Measurements from ENCODE around the gene TSC1.

Gene TSC1

GRCh38 chr9:132935026-132935425, 9.4 kb downstream of the TSC1 start:
- WGBS (ENCODE audit: insufficient coverage, insufficient read length), result no CpG with 5 or more reads among the region's 6 CpGs
- Histone ChIP-seq H3K9me3 (ENCODE audit: control insufficient read depth, insufficient read depth, low read length) (no peaks in the 10 kb centered on the region), H3K27ac (ENCODE audit: low read length) (no peak overlapping the region)

GRCh38 chr9:132931178-132931735, 13.2 kb downstream of the TSC1 start:
- Histone ChIP-seq H3K27me3 (ENCODE audit: control insufficient read depth, insufficient read depth, low read length) (no peaks in the 10 kb centered on the region), H3K4me1 (ENCODE audit: control insufficient read depth, insufficient read depth, low read length) (no peaks in the 10 kb centered on the region), H3K27ac (ENCODE audit: low read length) (no peak overlapping the region), H3K36me3 (ENCODE audit: control insufficient read depth, insufficient read depth, low read length) (peaks cover 3% of the 10 kb centered on the region; the same call in 1 of the 2 replicates), H3K9me3 (ENCODE audit: control insufficient read depth, insufficient read depth, low read length) (no peaks in the 10 kb centered on the region), H3K4me3 (ENCODE audit: low read length) (no peak overlapping the region)
- WGBS (ENCODE audit: insufficient coverage, insufficient read length), result no CpG with 5 or more reads among the region's 9 CpGs
- no peak for DNase-seq (ENCODE audit: low read depth, low spot score)

More at GRCh38 chr9:132935026-132935425, 9.4 kb downstream of the TSC1 start:
- DNase-seq (ENCODE audit: low read depth, low spot score), result no peak
- H3K36me3 ChIP-seq (ENCODE audit: control insufficient read depth, insufficient read depth, low read length), result peaks cover 3% of the 10 kb centered on the region; the same call in 1 of the 2 replicates
- no peak overlapping the region for H3K4me3 ChIP-seq (ENCODE audit: low read length)
- no peaks in the 10 kb centered on the region for H3K4me1 ChIP-seq (ENCODE audit: control insufficient read depth, insufficient read depth, low read length)
- H3K27me3 ChIP-seq (ENCODE audit: control insufficient read depth, insufficient read depth, low read length), result no peaks in the 10 kb centered on the region

- no CpG with 5 or more reads among the region's 7 CpGs for WGBS (ENCODE audit: insufficient coverage, insufficient read length)
- no peak for DNase-seq (ENCODE audit: low read depth, low spot score)
- Histone ChIP-seq H3K4me3 (ENCODE audit: low read length) (no peak overlapping the region), H3K4me1 (ENCODE audit: control insufficient read depth, insufficient read depth, low read length) (no peaks in the 10 kb centered on the region), H3K27ac (ENCODE audit: low read length) (no peak overlapping the region), H3K9me3 (ENCODE audit: control insufficient read depth, insufficient read depth, low read length) (no peaks in the 10 kb centered on the region), H3K27me3 (ENCODE audit: control insufficient read depth, insufficient read depth, low read length) (no peaks in the 10 kb centered on the region), H3K36me3 (ENCODE audit: control insufficient read depth, insufficient read depth, low read length) (0 out of 2 replicates have a peak, but pooled peaks cover 3% of the 10 kb centered on the region)
These were observed 16.7 kb downstream of the TSC1 start for GRCh38 chr9:132927704-132928103.

GRCh38 chr9:132923346-132923902, 21.0 kb downstream of the TSC1 start:
- H3K27me3 ChIP-seq (ENCODE audit: control insufficient read depth, insufficient read depth, low read length), result no peaks in the 10 kb centered on the region
- no peaks in the 10 kb centered on the region for H3K9me3 ChIP-seq (ENCODE audit: control insufficient read depth, insufficient read depth, low read length)
- no peaks in the 10 kb centered on the region; the same call in 1 of the 2 replicates for H3K36me3 ChIP-seq (ENCODE audit: control insufficient read depth, insufficient read depth, low read length)
- H3K4me1 ChIP-seq (ENCODE audit: control insufficient read depth, insufficient read depth, low read length), result no peaks in the 10 kb centered on the region
- WGBS (ENCODE audit: insufficient coverage, insufficient read length), result no CpG with 5 or more reads among the region's 9 CpGs
- H3K4me3 ChIP-seq (ENCODE audit: low read length), result no peak overlapping the region
- no peak overlapping the region for H3K27ac ChIP-seq (ENCODE audit: low read length)
- DNase-seq (ENCODE audit: low read depth, low spot score), result no peak

GRCh38 chr9:132919614-132920268, 24.7 kb downstream of the TSC1 start:
- Histone ChIP-seq H3K27me3 (ENCODE audit: control insufficient read depth, insufficient read depth, low read length) (no peaks in the 10 kb centered on the region), H3K36me3 (ENCODE audit: control insufficient read depth, insufficient read depth, low read length) (peaks cover 3% of the 10 kb centered on the region; the same call in 1 of the 2 replicates), H3K4me3 (ENCODE audit: low read length) (no peak overlapping the region), H3K27ac (ENCODE audit: low read length) (no peak overlapping the region), H3K4me1 (ENCODE audit: control insufficient read depth, insufficient read depth, low read length) (no peaks in the 10 kb centered on the region), H3K9me3 (ENCODE audit: control insufficient read depth, insufficient read depth, low read length) (no peaks in the 10 kb centered on the region)
- whole genome bisulfite sequencing (ENCODE audit: insufficient coverage, insufficient read length), result no CpG with 5 or more reads among the region's 7 CpGs
- DNase-seq (ENCODE audit: low read depth, low spot score), result no peak

- Histone ChIP-seq H3K36me3 (ENCODE audit: control insufficient read depth, insufficient read depth, low read length) (peaks cover 8% of the 10 kb centered on the region; the same call in 1 of the 2 replicates), H3K4me3 (ENCODE audit: low read length) (no peak overlapping the region), H3K27ac (ENCODE audit: low read length) (no peak overlapping the region), H3K9me3 (ENCODE audit: control insufficient read depth, insufficient read depth, low read length) (no peaks in the 10 kb centered on the region), H3K4me1 (ENCODE audit: control insufficient read depth, insufficient read depth, low read length) (no peaks in the 10 kb centered on the region), H3K27me3 (ENCODE audit: control insufficient read depth, insufficient read depth, low read length) (no peaks in the 10 kb centered on the region)
- no peak for DNase-seq (ENCODE audit: low read depth, low spot score)
- WGBS (ENCODE audit: insufficient coverage, insufficient read length), result no CpG with 5 or more reads among the region's 6 CpGs
These were observed 29.5 kb downstream of the TSC1 start for GRCh38 chr9:132914924-132915323.

- H3K27ac ChIP-seq (ENCODE audit: low read length), result no peak overlapping the region
- no peaks in the 10 kb centered on the region for H3K4me1 ChIP-seq (ENCODE audit: control insufficient read depth, insufficient read depth, low read length)
- no CpG with 5 or more reads among the region's 4 CpGs for WGBS (ENCODE audit: insufficient coverage, insufficient read length)
- peaks cover 8% of the 10 kb centered on the region; the same call in 1 of the 2 replicates for H3K36me3 ChIP-seq (ENCODE audit: control insufficient read depth, insufficient read depth, low read length)
- H3K4me3 ChIP-seq (ENCODE audit: low read length), result no peak overlapping the region
- no peaks in the 10 kb centered on the region for H3K9me3 ChIP-seq (ENCODE audit: control insufficient read depth, insufficient read depth, low read length)
- no peaks in the 10 kb centered on the region for H3K27me3 ChIP-seq (ENCODE audit: control insufficient read depth, insufficient read depth, low read length)
- no peak for DNase-seq (ENCODE audit: low read depth, low spot score)
These were observed 32.3 kb downstream of the TSC1 start for GRCh38 chr9:132912131-132912530.

GRCh38 chr9:132910376-132910775, 34.0 kb downstream of the TSC1 start:
- Histone ChIP-seq H3K27me3 (ENCODE audit: control insufficient read depth, insufficient read depth, low read length) (no peaks in the 10 kb centered on the region), H3K27ac (ENCODE audit: low read length) (no peak overlapping the region), H3K4me1 (ENCODE audit: control insufficient read depth, insufficient read depth, low read length) (no peaks in the 10 kb centered on the region), H3K36me3 (ENCODE audit: control insufficient read depth, insufficient read depth, low read length) (peaks cover 8% of the 10 kb centered on the region; the same call in 1 of the 2 replicates), H3K4me3 (ENCODE audit: low read length) (no peak overlapping the region), H3K9me3 (ENCODE audit: control insufficient read depth, insufficient read depth, low read length) (no peaks in the 10 kb centered on the region)
- no peak for DNase-seq (ENCODE audit: low read depth, low spot score)
- WGBS (ENCODE audit: insufficient coverage, insufficient read length), result no CpG with 5 or more reads among the region's 6 CpGs

GRCh38 chr9:132909311-132909710, 35.1 kb downstream of the TSC1 start:
- Histone ChIP-seq H3K4me3 (ENCODE audit: low read length) (no peak overlapping the region), H3K27ac (ENCODE audit: low read length) (no peak overlapping the region), H3K9me3 (ENCODE audit: control insufficient read depth, insufficient read depth, low read length) (no peaks in the 10 kb centered on the region), H3K27me3 (ENCODE audit: control insufficient read depth, insufficient read depth, low read length) (no peaks in the 10 kb centered on the region), H3K4me1 (ENCODE audit: control insufficient read depth, insufficient read depth, low read length) (0 out of 2 replicates have a peak, but pooled peaks cover 1% of the 10 kb centered on the region), H3K36me3 (ENCODE audit: control insufficient read depth, insufficient read depth, low read length) (peaks cover 5% of the 10 kb centered on the region; the same call in 1 of the 2 replicates)
- WGBS (ENCODE audit: insufficient coverage, insufficient read length), result 100% methylated on average over 1 of the region's 2 CpGs
- no peak for DNase-seq (ENCODE audit: low read depth, low spot score)

GRCh38 chr9:132908635-132909034, 35.8 kb downstream of the TSC1 start:
- Histone ChIP-seq H3K27ac (ENCODE audit: low read length) (no peak overlapping the region), H3K27me3 (ENCODE audit: control insufficient read depth, insufficient read depth, low read length) (no peaks in the 10 kb centered on the region), H3K4me3 (ENCODE audit: low read length) (no peak overlapping the region), H3K36me3 (ENCODE audit: control insufficient read depth, insufficient read depth, low read length) (peaks cover 5% of the 10 kb centered on the region; the same call in 1 of the 2 replicates), H3K9me3 (ENCODE audit: control insufficient read depth, insufficient read depth, low read length) (no peaks in the 10 kb centered on the region), H3K4me1 (ENCODE audit: control insufficient read depth, insufficient read depth, low read length) (peaks cover 4% of the 10 kb centered on the region; the same call in 1 of the 2 replicates)
- no CpG with 5 or more reads among the region's 7 CpGs for WGBS (ENCODE audit: insufficient coverage, insufficient read length)
- DNase-seq (ENCODE audit: low read depth, low spot score), result no peak

Measured in iPS DF 6.9 (cell line).